ENCODE measurements around the gene CDH6. TPM values are rescaled to one million over a fixed set of nuclear protein-coding genes. Genes with fewer than 3 reads are reported as not detected.

The CDH6 gene
- total and polyA plus RNA-seq, 4 donors, result 0.25 to 10.7 (median 4.4) TPM

DNA sequence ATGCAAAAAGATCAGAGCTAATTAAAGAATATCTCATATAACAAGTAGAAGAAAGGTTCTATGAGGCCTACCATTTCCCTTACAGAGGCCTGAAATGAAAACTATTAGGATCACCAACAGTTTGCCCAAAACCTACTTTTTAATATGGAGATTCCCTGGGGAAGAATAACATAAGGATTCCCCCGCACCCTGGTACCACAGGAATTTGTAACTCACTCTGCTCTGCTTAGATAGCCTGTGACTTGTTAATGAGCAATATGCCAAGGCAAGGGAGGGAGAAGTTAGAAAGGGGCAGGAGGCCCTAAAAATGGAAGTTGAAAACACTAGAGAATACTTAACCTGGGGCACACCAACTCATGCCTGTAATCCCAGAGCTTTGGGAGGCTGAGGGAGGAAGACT is 107.0 kb downstream of the CDH6 start:
- DNase-seq (no peak), ATAC-seq (ENCODE audit: low FRiP score) (no peak)
- peaks cover 0 to 2% of the 10 kb centered on the region in 2 donors for H3K4me1 ChIP-seq (ENCODE audit: control insufficient read depth in 1 of 2, insufficient read depth in 2 of 2, low read length in 2 of 2)
- no peaks in the 10 kb centered on the region for H3K9me3 ChIP-seq (ENCODE audit: control insufficient read depth, low read length)
- 87 to 89% methylated on average over 1 of the region's 1 CpG for WGBS, 2 donors
- H3K36me3 ChIP-seq (ENCODE audit: control insufficient read depth in 1 of 2, insufficient read depth in 2 of 2, low read length in 1 of 2), result peaks cover 0 to 1% of the 10 kb centered on the region in 2 donors
- no peak overlapping the region for H3K4me3 ChIP-seq (ENCODE audit: low read length in 2 of 2)
- intact Hi-C loops (cut with DNase I), result no loop called here
- H3K27me3 ChIP-seq (ENCODE audit: control insufficient read depth in 1 of 2, insufficient read depth in 2 of 2, low read length in 1 of 2), result no peaks in the 10 kb centered on the region
- H3K27ac ChIP-seq (ENCODE audit: low read depth in 1 of 2, low read length in 2 of 2), result no peak overlapping the region

DNA sequence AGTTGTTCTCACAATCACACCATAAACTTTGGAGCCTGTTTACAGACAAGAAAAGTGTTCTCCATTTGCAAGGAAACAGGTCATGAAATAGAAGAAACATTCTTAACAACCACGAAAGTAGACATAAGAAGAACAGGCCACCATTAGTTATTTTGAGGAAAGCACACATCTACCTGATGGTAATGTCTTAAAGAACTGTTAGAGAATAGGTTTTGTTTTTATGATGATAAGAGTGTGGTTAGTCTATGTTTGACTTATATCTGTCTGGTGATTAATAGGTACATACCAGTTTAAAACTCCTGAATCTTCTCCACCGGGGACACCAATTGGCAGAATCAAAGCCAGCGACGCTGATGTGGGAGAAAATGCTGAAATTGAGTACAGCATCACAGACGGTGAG is 108.3 kb downstream of the CDH6 start:
- no peak overlapping the region for H3K4me3 ChIP-seq (ENCODE audit: low read length in 2 of 2)
- no peaks in the 10 kb centered on the region for H3K9me3 ChIP-seq (ENCODE audit: control insufficient read depth, low read length)
- H3K27me3 ChIP-seq (ENCODE audit: control insufficient read depth in 1 of 2, insufficient read depth in 2 of 2, low read length in 1 of 2), result no peaks in the 10 kb centered on the region
- ATAC-seq (ENCODE audit: low FRiP score) (no peak), DNase-seq (no peak)
- 84 to 94% methylated on average over 5 of the region's 5 CpGs for WGBS, 2 donors
- H3K36me3 ChIP-seq (ENCODE audit: control insufficient read depth in 1 of 2, insufficient read depth in 2 of 2, low read length in 1 of 2), result peaks cover 0 to 1% of the 10 kb centered on the region in 2 donors
- H3K27ac ChIP-seq (ENCODE audit: low read depth in 1 of 2, low read length in 2 of 2), result no peak overlapping the region
- intact Hi-C loops (cut with DNase I), result no loop called here
- peaks cover 0 to 2% of the 10 kb centered on the region in 2 donors for H3K4me1 ChIP-seq (ENCODE audit: control insufficient read depth in 1 of 2, insufficient read depth in 2 of 2, low read length in 2 of 2)

DNA sequence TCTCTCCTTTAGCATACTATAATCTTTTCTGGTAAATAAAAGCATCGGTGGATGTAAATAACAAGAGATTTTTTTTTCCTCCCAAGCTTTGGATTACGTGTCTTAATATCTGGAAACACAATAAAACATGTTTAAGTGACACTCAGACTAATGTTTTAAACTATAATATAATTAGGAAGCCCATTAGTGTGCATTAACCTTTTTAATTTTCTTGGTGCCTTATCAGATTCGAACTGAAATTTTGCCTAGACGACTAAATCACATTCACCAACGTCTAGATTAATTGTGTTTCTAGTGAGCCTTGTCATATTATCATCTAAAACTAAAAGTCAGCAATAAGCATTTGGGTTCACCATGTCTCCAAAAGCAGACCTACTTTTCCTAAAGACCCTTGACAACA is 110.2 kb downstream of the CDH6 start:
- no peaks in the 10 kb centered on the region for H3K27me3 ChIP-seq (ENCODE audit: control insufficient read depth in 1 of 2, insufficient read depth in 2 of 2, low read length in 1 of 2)
- WGBS, 2 donors, result 84 to 86% methylated on average over 5 of the region's 5 CpGs
- no peaks in the 10 kb centered on the region for H3K4me1 ChIP-seq (ENCODE audit: control insufficient read depth in 1 of 2, insufficient read depth in 2 of 2, low read length in 2 of 2)

DNA sequence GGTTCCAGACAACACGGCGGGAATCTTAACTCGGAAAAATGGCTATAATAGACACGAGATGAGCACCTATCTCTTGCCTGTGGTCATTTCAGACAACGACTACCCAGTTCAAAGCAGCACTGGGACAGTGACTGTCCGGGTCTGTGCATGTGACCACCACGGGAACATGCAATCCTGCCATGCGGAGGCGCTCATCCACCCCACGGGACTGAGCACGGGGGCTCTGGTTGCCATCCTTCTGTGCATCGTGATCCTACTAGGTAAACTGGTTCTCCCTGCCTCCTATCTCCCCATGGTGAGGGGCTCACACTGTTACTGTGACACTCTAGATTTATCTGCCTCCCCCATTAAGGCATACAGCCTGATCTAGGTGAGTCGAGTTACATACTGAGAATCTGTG is 124.2 kb downstream of the CDH6 start:
- H3K9me3 ChIP-seq (ENCODE audit: control insufficient read depth, low read length), result no peaks in the 10 kb centered on the region
- no peaks in the 10 kb centered on the region for H3K27me3 ChIP-seq (ENCODE audit: control insufficient read depth in 1 of 2, insufficient read depth in 2 of 2, low read length in 1 of 2)
- DNase-seq (no peak), ATAC-seq (ENCODE audit: low FRiP score) (no peak)
- no peak overlapping the region for H3K4me3 ChIP-seq (ENCODE audit: low read length in 2 of 2)
- H3K4me1 ChIP-seq (ENCODE audit: control insufficient read depth in 1 of 2, insufficient read depth in 2 of 2, low read length in 2 of 2), result no peaks in the 10 kb centered on the region
- intact Hi-C loops (cut with DNase I), result no loop called here
- H3K36me3 ChIP-seq (ENCODE audit: control insufficient read depth in 1 of 2, insufficient read depth in 2 of 2, low read length in 1 of 2), result peaks cover 0 to 2% of the 10 kb centered on the region in 2 donors
- 89 to 93% methylated on average over 13 of the region's 13 CpGs for WGBS, 2 donors
- H3K27ac ChIP-seq (ENCODE audit: low read depth in 1 of 2, low read length in 2 of 2), result no peak overlapping the region

More for the DNA sequence above, 110.2 kb downstream of the CDH6 start:
- Histone ChIP-seq H3K4me3 (ENCODE audit: low read length in 2 of 2) (no peak overlapping the region), H3K36me3 (ENCODE audit: control insufficient read depth in 1 of 2, insufficient read depth in 2 of 2, low read length in 1 of 2) (peaks cover 0 to 1% of the 10 kb centered on the region in 2 donors), H3K9me3 (ENCODE audit: control insufficient read depth, low read length) (no peaks in the 10 kb centered on the region), H3K27ac (ENCODE audit: low read depth in 1 of 2, low read length in 2 of 2) (no peak overlapping the region)
- intact Hi-C loops (cut with DNase I), result no loop called here
- DNase-seq, result no peak
- ATAC-seq (ENCODE audit: low FRiP score), result no peak

DNA sequence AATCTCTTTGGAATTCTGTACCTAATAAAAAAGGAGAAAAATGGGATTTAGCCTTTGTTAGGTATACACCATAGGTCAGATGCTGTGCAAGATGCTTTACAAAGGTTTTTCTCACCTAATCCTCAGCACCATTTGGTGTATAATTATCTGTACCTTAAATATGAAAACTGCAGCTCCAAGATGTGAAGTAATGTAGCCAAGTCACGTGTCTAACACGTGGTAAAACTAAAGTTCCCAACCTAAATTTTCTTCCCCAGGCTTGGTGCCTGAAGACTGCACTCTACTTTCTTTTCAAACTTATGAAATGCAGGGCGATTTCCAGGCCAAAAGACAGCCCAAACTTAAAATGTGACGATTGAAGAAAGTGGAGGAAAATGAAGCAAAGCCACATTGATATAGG is 125.8 kb downstream of the CDH6 start:
- no peak for ATAC-seq (ENCODE audit: low FRiP score)
- intact Hi-C loops (cut with DNase I), result no loop called here
- H3K27ac ChIP-seq (ENCODE audit: low read depth in 1 of 2, low read length in 2 of 2), result no peak overlapping the region
- 78 to 79% methylated on average over 4 of the region's 4 CpGs for WGBS, 2 donors
- no peaks in the 10 kb centered on the region for H3K9me3 ChIP-seq (ENCODE audit: control insufficient read depth, low read length)
- no peaks in the 10 kb centered on the region for H3K4me1 ChIP-seq (ENCODE audit: control insufficient read depth in 1 of 2, insufficient read depth in 2 of 2, low read length in 2 of 2)
- peaks cover 0 to 2% of the 10 kb centered on the region in 2 donors for H3K36me3 ChIP-seq (ENCODE audit: control insufficient read depth in 1 of 2, insufficient read depth in 2 of 2, low read length in 1 of 2)
- no peak for DNase-seq
- no peaks in the 10 kb centered on the region for H3K27me3 ChIP-seq (ENCODE audit: control insufficient read depth in 1 of 2, insufficient read depth in 2 of 2, low read length in 1 of 2)
- H3K4me3 ChIP-seq (ENCODE audit: low read length in 2 of 2), result no peak overlapping the region

DNA sequence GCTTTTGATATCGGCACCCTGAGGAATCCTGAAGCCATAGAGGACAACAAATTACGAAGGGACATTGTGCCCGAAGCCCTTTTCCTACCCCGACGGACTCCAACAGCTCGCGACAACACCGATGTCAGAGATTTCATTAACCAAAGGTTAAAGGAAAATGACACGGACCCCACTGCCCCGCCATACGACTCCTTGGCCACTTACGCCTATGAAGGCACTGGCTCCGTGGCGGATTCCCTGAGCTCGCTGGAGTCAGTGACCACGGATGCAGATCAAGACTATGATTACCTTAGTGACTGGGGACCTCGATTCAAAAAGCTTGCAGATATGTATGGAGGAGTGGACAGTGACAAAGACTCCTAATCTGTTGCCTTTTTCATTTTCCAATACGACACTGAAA is 129.5 kb downstream of the CDH6 start:
- DNase-seq (no peak), ATAC-seq (ENCODE audit: low FRiP score) (no peak)
- H3K4me1 ChIP-seq (ENCODE audit: control insufficient read depth in 1 of 2, insufficient read depth in 2 of 2, low read length in 2 of 2), result no peaks in the 10 kb centered on the region
- no peak overlapping the region for H3K4me3 ChIP-seq (ENCODE audit: low read length in 2 of 2)
- peaks cover 0 to 2% of the 10 kb centered on the region in 2 donors for H3K36me3 ChIP-seq (ENCODE audit: control insufficient read depth in 1 of 2, insufficient read depth in 2 of 2, low read length in 1 of 2)
- H3K27ac ChIP-seq (ENCODE audit: low read depth in 1 of 2, low read length in 2 of 2), result no peak overlapping the region
- intact Hi-C loops (cut with DNase I), result no loop called here
- H3K9me3 ChIP-seq (ENCODE audit: control insufficient read depth, low read length), result no peaks in the 10 kb centered on the region
- WGBS, 2 donors, result 94% methylated on average over 18 of the region's 18 CpGs
- no peaks in the 10 kb centered on the region for H3K27me3 ChIP-seq (ENCODE audit: control insufficient read depth in 1 of 2, insufficient read depth in 2 of 2, low read length in 1 of 2)

DNA sequence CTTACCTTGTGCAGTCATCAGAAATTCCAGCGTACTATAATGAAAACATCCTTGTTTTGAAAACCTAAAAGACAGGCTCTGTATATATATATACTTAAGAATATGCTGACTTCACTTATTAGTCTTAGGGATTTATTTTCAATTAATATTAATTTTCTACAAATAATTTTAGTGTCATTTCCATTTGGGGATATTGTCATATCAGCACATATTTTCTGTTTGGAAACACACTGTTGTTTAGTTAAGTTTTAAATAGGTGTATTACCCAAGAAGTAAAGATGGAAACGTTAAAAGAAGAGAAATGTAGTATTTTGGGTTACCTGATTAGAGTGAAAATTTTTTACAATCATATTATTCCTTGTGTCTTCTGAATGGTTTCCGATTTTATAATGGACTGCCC is 131.4 kb downstream of the CDH6 start:
- intact Hi-C loops (cut with DNase I), result no loop called here
- Histone ChIP-seq H3K9me3 (ENCODE audit: control insufficient read depth, low read length) (no peaks in the 10 kb centered on the region), H3K27me3 (ENCODE audit: control insufficient read depth in 1 of 2, insufficient read depth in 2 of 2, low read length in 1 of 2) (no peaks in the 10 kb centered on the region), H3K4me1 (ENCODE audit: control insufficient read depth in 1 of 2, insufficient read depth in 2 of 2, low read length in 2 of 2) (no peaks in the 10 kb centered on the region), H3K27ac (ENCODE audit: low read depth in 1 of 2, low read length in 2 of 2) (no peak overlapping the region), H3K4me3 (ENCODE audit: low read length in 2 of 2) (no peak overlapping the region), H3K36me3 (ENCODE audit: control insufficient read depth in 1 of 2, insufficient read depth in 2 of 2, low read length in 1 of 2) (peaks cover 0 to 2% of the 10 kb centered on the region in 2 donors)
- ATAC-seq (ENCODE audit: low FRiP score) (no peak), DNase-seq (no peak)
- 59 to 64% methylated on average over 3 of the region's 3 CpGs for WGBS, 2 donors

DNA sequence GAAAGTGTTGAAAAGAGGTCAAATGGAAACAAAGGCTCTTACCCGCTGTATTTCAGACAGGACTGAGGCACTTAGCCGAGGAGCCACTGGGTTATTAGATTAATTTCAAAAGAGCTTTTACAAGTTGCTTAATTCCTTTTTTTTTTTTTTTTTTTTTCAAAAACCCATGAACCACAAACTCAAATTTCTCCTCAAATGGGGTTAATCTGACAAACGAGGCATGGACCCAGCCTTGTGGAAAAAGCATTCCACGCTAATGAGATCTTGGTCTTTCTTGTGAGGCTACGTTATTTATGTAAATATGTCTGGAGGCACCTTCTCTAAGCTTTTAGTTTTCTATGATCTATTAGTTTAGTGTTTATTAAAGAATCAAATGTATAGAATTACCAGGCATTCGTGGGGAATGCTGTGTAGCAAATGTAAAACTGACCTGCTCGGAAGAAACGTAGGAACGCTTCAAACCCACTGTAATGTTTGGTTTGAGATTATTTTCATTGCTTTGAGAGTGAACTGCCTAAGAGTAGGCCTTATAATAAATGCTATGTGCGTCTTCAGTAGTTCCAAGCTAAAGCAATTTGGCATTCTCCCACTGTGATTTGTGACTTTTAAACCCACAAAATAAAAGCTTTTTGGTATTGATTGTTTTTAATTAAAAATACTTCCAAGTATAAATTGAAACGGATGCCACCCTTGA is 134.7 kb downstream of the CDH6 start:
- H3K27me3 ChIP-seq (ENCODE audit: control insufficient read depth in 1 of 2, insufficient read depth in 2 of 2, low read length in 1 of 2), result no peaks in the 10 kb centered on the region
- ATAC-seq (ENCODE audit: low FRiP score) (no peak), DNase-seq (no peak)
- H3K36me3 ChIP-seq (ENCODE audit: control insufficient read depth in 1 of 2, insufficient read depth in 2 of 2, low read length in 1 of 2), result no peaks in the 10 kb centered on the region
- no peaks in the 10 kb centered on the region for H3K4me1 ChIP-seq (ENCODE audit: control insufficient read depth in 1 of 2, insufficient read depth in 2 of 2, low read length in 2 of 2)
- no peaks in the 10 kb centered on the region for H3K9me3 ChIP-seq (ENCODE audit: control insufficient read depth, low read length)
- no peak overlapping the region for H3K27ac ChIP-seq (ENCODE audit: low read depth in 1 of 2, low read length in 2 of 2)
- H3K4me3 ChIP-seq (ENCODE audit: low read length in 2 of 2), result no peak overlapping the region
- 57 to 63% methylated on average over 11 of the region's 11 CpGs for WGBS, 2 donors
- intact Hi-C loops (cut with DNase I), result no loop called here

DNA sequence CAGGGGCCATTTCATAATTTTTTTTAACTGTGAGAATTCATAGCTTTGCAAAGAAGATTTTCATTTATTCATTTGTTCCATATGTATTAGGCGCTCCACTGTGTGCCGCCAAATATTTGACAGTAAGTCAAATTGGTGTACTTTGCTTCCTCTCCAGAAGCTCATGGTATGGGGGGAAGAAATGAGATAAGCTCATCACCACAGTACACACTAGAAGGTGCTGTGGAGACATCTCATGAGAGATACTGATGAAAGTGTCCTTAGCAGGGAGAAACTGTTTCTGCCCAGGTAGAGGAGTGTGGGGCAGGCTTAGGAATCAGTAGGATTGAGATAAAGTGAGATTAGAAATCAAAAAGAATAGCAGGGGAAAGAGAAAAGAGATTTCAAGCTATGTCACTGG is 136.2 kb downstream of the CDH6 start:
- intact Hi-C loops (cut with DNase I), result no loop called here
- ATAC-seq (ENCODE audit: low FRiP score) (no peak), DNase-seq (no peak)
- no peaks in the 10 kb centered on the region for H3K36me3 ChIP-seq (ENCODE audit: control insufficient read depth in 1 of 2, insufficient read depth in 2 of 2, low read length in 1 of 2)
- no peak overlapping the region for H3K4me3 ChIP-seq (ENCODE audit: low read length in 2 of 2)
- H3K27ac ChIP-seq (ENCODE audit: low read depth in 1 of 2, low read length in 2 of 2), result no peak overlapping the region
- no peaks in the 10 kb centered on the region for H3K9me3 ChIP-seq (ENCODE audit: control insufficient read depth, low read length)
- H3K27me3 ChIP-seq (ENCODE audit: control insufficient read depth in 1 of 2, insufficient read depth in 2 of 2, low read length in 1 of 2), result no peaks in the 10 kb centered on the region
- WGBS, 2 donors, result 90 to 93% methylated on average over 2 of the region's 2 CpGs
- no peaks in the 10 kb centered on the region for H3K4me1 ChIP-seq (ENCODE audit: control insufficient read depth in 1 of 2, insufficient read depth in 2 of 2, low read length in 2 of 2)

Measured in aorta (tissue), 5 donors.